ENCODE results near the gene PWWP2A.
"Not testable (repeated sequence)": the region's sequence is repeated elsewhere in the genome, so short reads cannot be mapped to it uniquely, and the experiment has no call there.

GRCh38 chr5:160160875-160161274, 41.6 kb upstream of the PWWP2A start:
- TF ChIP-seq CTCF (IDR thresholded peaks at IDR 0.05; ENCODE audit: insufficient read depth, low read depth, low read length); EZH2 (IDR thresholded peaks at IDR 0.05; ENCODE audit: insufficient read depth, low read length): not testable (repeated sequence)

All from astrocyte (in vitro differentiated cells and primary cell).